CMK (cell line): Measurements from ENCODE around the gene NCKAP5L.
"Not testable (repeated sequence)": the region's sequence is repeated elsewhere in the genome, so short reads cannot be mapped to it uniquely, and the experiment has no call there.

Experiments used
- DNase-seq: peaks from one replicate; pipeline ENCODE4 v3.0.0-alpha.2; 2010; ENCODE audit warnings: low read depth

Gene NCKAP5L

DNA sequence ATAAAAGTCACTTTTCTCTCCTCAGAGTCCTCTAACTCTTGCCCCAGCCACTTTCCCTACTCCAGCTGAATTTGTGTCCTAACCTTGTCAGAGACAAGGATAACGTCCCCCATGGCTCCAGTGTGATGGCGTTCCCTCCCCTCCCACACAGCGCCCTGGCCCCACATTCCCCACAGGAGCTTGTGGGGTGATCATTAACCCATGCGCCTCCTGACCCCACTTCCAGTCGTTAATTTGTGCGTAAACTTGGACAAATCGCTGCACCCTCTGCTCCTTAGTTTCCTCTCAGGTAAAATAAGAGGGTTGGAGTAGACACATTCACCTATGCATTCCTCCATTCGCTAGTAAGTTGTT, 37.5 kb upstream of the NCKAP5L start:
- no peak for DNase-seq

DNA sequence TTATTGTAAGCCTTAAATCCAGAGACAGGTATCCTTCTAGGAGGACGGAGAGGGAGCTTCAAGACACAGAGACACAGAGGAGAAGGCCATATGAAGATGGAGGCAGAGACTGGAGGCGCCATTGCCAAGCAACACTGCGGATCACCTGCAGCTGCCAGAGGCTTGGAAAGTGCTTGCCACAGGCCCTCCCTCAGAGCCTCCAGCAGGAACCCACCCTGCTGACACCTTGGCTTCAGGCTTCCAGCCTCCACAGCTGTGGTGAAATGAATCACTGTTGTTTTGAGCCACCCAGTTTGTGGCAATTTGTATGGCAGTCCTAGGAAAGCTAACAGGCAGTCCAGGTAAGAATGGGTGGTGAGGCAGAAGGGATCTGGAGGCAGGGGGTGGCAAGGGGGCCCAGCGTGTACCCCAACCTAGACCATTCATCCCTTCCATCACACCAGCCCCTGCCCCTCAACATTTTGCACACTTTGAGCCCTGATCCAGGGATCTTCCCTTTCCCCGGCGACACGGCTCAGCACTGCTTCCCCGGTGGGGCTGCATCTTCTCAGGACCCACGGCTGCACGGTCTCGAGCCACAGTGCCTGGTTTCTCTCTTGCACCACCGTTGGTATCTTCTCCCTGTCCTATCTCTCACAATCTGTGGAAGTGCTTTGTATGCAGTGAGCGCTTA, 37.0 kb upstream of the NCKAP5L start:
- DNase-seq: no peak

DNA sequence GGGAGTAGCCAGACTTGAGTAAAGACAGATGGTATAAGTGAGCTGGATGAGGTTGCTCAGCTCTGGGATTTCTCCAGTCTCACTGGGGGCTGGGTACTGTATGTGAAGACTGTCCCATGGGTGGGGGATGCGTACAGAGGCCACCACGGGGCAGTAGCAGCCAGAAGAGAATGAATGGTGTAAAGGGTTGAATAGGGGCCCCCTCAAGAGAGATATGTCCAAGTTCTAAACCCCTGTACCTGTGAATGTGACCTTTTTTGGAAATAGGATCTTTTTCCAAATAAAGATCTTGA, 36.5 kb upstream of the NCKAP5L start:
- DNase-seq: no peak

DNA sequence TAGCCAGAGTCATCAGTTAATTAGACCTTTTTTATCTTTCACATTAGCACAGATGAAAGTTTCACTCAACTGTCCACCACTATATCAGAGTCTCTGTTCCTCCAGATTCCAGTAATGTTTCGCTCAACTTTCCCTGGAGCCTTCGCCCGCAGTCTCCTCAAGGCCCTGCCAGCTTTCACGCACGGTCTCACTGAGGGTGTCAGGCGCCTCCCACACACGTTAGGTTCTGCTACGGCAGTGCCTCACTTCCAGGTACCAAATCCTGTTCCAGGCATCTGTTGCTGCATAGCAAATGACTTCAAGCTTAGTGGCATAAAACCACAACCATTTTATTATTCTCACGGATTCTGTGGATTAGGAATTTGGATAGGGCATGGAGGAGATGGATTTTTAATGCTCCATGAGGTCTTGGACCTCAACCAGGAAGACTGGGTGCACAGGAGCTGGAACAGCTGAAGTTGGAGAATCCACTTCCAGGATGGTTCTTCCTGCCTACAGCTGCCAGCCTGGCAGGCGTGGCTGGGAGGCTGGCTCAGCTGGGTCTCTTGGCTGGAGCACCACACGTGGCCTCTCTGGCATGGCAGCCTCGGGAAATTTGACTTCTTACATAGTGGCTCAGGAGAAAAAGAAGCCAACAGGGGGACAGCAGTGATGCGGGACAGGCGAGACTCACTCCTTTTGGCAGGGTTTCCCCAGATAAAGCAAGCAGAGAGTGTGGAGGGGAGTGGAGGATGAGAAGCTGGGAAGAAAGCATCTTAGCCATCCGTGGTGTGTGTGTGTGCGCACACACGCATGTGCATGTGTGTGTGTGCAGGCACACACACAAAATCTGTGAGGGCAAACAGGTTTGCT, 36.0 kb upstream of the NCKAP5L start:
- no peak for DNase-seq

DNA sequence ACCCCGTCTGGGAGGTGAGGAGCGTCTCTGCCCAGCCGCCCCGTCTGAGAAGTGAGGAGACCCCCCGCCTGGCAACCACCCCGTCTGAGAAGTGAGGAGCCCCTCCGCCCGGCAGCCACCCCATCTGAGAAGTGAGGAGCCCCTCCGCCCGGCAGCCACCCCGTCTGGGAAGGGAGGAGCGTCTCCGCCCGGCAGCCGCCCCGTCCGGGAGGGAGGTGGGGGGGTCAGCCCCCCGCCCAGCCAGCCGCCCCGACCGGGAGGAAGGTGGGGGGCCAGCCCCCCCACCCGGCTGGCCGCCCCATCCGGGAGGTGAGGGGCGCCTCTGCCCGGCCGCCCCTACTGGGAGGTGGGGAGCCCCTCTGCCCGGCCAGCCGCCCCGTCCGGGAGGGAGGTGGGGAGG, 32.7 kb upstream of the NCKAP5L start:
- DNase-seq: not testable (repeated sequence)

DNA sequence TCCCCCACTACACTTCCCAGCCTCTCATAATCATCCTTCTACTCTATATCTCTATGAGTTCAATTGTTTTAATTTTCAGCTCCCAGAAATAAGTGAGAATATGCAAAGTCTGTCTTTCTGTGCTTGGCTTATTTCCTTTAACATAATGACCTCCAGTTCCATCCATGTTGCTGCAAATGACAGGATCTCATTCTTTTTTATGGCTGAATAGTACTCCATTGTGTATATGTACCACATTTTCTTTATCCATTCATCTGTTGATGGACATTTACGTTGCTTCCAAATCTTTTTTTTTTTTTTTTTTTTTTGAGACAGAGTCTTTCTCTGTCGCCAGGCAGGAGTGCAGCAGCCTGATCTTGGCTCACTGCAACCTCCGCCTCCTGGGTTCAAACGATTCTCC, 27.7 kb upstream of the NCKAP5L start:
- DNase-seq: not testable (repeated sequence)

DNA sequence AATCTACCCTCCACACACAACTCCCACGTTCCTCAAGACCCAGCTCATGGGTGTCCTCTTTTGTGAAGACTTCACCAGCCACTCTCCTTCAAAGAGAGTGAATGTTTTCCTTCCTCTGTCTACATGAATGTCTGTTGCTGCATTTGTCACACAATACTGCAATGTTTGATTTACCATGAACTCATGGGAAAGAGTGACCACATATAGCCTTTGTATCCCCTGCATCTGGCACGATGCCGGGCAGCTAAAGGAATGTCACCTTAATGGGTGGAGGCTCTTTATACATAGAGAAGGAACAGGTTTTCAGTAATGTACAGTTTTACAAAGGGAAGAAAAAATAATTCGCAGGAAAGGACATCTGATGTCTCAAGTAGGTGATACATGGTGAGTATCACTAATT, 26.8 kb upstream of the NCKAP5L start:
- DNase-seq: no peak

DNA sequence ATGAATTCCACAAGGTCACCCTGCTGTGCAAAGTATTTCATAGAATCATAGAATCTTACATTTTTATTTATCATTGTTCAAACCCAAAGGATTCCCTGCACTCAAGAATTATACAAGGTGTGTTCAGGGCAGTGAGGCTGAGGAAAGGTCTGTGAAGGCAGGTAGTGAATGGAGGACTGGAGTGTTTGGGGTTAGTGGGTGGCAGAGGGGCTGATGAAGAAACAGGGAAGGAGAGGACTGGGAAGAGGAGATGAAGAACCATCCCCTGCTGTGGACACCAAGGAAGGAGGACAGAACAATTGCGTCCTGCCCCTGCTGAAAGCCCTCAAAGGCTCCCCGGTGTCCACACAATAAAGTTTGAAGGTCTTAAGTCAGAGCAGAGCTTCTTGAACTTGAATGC, 25.5 kb upstream of the NCKAP5L start:
- DNase-seq: no peak

DNA sequence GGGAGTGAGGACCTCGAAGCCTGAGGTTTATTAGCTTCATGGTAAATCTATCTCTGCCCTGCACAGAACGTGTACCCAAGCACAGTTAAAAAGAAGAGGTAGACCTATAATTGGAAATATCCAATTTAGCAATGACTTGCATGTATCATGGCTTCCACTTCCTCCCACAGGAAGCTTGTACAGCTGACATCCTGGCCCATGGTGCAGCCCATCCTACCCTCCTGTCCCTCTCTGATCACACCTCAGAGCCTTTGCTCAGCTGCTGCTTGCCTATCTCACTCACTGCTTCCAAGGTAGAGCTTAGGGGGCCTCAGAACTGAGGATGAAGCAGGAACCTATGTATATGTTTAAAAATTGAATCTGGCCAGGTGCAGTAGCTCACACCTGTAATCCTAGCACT, 18.9 kb upstream of the NCKAP5L start:
- DNase-seq: no peak

DNA sequence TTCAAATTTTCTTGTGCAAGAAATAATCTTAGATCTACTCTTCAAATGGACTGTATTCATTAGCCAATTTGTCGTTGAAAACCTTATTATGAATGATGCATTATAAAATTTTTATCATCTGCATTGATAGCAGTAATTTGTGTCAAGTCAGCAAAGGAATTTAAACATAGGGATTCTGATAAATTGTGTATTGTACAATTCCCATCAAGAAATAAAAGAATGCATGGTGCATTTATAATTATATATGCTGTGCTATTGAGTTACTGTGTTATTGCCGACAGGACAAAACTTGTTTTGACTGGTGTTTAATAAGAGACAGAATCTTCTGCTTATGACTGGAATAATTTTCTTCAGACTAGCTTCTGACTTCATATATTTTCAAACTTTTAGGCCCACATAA, 17.8 kb upstream of the NCKAP5L start:
- DNase-seq: no peak

DNA sequence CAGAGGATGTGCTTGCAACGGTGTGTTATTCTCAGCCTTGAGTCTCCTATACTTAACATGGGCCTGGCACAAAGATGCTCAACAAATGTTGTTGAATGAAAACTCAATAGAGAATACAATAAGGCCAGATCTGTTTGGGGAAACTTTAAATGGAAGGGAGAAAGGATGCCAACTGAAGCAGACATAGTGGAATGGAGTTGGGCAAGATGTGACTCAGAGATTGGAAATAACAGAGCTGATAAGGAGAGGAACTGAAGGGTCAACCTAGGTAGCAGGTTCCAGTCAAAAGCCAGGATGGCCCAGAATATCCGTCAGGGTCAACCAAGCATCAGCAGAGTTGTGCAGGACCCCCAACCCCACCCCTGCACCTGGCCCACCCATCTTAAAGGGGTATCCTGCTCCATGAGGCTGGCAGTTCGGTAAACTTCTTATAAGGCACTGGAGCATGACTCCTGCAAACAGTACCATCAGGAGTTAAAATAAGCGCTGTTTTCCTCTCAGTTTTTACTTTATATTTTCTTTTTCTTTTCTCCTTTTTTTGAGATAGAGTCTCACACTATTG, 15.7 kb upstream of the NCKAP5L start:
- DNase-seq: no peak

DNA sequence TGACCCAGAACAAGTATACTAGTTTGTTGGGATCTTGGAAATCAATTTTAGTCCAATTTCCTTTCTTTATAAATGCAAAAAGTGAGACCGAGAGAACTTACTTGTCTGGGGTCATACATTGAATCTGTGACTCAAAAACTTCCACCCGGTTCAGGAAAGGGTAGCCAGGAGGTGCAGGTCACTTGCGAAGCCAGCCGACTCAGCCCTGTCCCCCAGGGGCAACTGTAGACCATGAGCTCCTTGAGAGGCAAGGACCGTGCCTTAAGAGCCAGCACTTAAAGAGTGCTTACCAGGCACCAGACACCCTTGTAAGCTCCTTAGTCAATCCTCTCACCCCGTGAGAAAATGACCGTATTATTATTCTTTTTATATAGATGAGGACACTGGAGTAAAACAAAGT, 15.2 kb upstream of the NCKAP5L start:
- no peak for DNase-seq

DNA sequence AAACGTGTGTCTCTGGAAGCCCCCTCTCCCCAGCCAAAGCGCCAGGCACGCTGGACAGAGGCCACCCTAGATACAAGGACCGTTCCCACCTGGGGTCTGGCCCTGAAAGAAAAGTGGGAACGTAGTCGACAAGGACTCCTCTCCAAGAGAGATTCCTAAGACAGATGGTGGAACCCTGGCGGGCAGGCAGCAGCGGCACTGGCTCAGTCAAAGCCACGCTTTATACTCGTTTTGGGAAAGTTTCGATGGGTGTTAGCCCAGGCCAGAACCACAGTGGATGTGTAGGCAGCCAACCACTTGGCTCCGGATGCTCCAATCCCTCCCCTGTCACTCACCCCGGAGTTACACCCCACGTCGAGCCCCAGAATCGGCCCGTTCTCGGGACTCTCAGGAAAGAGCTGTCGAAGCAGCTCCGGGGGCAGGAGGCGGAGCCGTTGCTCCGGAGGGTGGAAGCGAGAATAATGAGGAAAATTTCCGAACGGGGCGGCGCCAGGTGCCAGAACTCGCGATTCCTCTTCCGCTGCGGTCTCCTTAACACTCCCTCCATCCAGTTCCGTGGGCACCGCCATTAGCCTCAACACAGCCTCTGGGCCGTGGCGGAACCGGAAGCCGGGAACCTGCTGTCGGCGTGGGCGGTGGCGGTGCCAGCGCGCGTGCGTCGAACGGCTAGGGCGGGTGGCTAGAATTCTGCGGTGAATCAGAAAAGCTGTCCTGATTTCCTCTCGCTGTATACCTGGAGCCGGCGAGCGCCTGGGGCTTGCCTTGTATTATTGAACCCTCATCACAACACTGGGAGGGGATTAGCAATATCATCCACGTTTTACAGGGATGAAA, 14.5 kb upstream of the NCKAP5L start, which contains the start of gene BCDIN3D:
BCDIN3D (minus strand) TSS at position 588 of the 834 bp plus-strand sequence; CDS start at position 569, 19 bp downstream.
- peak; percentile 86 for DNase-seq

DNA sequence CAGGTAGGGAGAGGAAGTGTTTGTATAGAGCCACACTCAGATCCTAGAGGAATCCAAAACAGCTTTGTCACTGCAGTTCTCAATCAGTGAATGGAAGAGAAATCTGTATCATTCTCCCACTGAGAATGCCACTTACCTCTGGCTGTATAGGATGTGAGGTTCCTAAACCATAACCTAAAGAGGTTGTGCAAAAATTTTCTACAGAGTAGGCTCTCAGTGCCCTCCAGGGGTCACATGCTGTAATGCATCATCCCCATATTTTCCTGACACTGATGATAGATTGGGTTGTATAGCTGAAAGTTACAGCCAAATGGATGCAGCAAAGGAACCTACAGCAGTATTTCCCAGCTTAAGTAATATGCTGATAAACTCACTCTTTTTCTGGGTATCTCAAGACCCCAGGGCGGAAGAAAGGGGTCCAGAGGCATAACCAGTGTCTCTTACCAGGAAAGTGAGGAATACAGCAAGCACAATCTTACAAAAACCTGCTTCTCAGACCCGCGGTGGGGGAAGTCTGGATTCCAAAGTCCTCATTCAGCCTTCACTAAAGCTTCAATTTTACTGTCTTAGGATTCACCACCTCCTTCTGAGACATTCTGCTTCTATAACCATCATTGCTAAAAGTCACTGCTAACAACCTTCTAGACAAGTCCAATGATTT, 10.9 kb upstream of the NCKAP5L start:
- DNase-seq: no peak

DNA sequence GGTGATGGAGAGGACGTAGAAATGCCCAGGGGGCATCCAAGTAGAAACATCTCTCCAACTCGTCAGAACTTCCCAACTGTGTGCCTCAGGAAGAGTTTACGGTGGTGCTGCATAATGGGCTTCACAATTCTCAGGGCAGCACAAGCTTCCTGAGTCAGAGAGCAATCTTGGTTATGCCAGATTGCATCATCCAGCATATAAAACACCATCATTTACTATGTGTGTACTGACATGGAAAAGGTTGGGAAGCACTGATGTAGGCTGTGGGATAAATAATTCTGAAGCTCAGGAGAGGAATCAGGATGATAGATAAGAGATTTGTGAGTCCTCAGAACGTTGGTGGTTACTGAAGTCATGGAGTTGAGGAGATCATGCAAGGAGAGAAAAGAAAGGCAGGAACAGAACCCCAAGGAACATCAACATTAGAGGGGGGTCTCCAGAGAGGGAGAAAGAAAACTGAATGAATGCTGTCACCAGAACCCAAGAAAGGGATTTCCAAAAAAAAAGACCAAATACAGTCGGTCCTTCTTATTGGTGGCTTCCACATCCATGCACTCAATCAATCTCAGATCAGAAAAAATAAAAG, 4.7 kb upstream of the NCKAP5L start:
- no peak for DNase-seq

DNA sequence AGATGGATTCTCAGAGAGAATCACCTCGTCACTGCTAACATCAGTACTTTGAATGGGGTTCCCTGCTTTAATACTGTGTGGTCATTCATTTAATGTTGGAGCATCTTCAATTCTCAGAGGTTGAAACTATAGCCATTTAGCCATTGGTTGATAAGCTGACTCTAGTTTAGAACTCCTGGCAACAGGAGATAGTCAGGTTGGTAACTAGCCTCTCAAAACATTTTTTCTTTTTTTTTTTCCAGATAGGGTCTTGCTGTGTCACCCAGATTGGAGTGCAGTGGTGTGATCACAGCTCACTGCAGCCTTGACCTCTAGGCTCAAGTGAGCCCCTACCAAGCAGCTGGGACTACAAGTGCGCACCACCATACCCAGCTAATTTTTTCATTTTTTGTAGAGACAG, 3.5 kb upstream of the NCKAP5L start:
- no peak for DNase-seq

DNA sequence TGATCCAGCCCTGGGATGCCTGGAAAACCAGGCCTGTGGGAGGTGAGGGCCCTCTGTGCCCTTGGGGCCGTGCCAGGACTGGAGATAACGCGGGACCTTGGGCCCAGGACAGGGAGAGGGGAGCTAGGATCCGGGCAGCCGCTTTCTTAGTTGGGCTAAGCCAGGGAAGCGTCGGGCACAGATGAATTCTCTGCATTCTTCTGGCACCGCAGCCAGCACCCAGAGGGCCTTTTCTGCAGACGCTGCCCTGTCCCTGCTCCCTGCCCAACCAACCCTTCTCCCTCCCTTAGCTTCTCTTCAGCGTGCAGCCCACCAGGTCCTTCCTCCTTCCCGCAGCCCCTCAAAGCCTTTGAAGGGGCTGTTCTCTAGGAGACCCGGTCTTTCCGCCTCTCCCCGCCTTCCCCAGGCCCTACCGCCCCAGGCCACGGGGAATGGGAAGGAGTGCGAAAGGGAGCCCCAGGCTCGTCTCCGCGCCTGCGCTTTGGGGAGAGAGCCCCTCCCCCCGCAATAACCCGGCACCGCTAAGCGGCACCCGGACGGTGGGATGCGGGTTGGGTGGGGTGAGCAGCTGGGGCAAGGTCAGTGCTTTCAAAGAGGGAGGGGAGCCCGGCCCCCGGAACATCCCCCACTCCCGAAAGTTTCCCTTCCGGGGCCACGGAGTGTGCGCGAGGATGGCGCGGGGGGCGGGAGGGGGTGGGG, 663 bp downstream of the NCKAP5L start:
- DNase-seq: peak; percentile 59

DNA sequence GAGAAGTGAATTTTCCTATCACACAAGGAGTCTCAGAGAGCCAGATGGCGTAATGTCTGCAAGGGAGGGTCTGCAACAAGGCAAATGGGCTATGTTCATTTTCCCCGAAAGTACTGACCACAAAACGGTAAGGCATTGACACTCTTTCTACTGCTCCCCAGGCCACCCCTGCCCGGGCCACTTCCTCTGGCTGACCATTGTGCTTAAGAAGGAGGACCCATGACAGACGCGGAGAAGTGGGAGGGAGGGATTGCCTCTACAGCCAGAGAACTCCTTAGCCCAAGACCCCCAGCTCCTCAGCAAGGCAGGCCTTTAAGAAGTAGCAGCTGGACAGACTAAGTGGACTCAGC, 1.2 kb downstream of the NCKAP5L start:
- no peak for DNase-seq

DNA sequence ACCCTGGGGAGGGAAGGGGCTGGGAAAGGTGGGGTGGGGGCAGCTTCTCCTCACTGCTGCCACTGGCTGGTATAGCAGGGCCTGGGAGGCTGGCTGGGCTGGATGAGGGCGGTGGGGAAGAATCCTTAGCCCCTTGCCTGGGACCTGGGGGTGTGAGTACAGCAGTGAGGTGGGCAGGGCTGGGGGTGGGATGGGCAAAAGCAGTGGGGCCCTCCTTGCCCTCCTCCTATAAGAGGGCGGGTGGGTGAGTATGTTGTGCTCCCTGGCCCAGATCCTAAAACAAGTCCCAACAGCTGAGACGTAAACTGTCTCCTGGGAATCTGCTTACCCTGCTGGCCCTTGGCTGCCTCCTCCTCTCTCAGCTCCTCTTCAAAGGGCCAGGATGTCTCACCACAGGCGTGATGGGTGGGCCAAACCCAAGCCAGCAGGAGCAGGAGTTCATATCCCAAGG, 2.2 kb downstream of the NCKAP5L start:
- DNase-seq: no peak

DNA sequence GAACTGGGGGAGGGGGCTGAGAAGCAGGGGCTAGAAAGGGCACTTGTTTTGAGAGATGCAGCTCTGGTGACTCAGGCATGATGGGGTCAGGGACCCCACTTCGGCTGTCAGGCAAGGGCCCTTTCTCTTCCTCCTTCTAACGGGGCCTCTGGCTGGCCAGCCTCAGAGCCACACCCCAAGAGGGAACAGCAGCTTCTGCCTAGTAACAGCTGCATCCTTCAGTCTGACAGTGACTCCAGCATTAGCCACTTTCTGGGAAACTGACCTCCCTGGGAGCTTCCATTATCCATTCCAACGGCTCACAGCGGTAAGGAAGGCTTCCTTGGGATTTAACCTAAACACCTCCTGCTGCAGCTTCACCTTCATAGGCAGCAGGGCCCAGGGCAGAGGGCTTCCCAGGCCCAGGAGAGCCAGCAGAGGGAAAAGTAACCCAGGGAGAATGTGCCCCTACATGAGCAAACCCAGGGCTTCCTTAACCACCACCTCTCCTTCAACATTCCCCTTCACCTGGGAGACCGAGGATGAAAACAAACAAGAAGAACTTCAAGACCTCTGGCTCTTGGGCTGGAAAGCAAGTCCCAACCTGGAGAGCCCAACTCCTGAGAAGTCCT, 2.7 kb downstream of the NCKAP5L start:
- DNase-seq: no peak

DNA sequence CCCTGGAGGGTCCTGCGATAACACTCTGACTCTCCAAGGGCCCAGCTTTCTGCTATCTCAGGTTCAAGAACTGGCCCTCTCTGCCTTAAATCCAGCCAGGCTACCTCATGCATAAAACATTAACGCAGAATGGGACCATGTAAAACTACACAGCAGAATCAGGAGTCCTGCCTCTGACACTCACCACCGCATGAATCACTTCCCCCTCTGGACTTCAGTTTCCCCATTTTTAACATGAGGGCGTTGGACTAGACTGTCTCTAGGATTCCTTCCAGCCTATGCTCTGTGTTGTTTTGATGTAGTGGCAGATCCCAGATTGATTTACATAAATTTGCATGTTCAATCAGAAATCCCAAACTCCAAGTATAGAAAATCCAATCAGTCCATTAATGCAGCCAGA, 3.3 kb downstream of the NCKAP5L start:
- no peak for DNase-seq
